Dermis microvascular lymphatic vessel endothelial cell (primary cell): ENCODE measurements around the gene ELP1. TPM values are rescaled to one million over a fixed set of nuclear protein-coding genes. Genes with fewer than 3 reads are reported as not detected.
"Not testable (repeated sequence)": the region's sequence is repeated elsewhere in the genome, so short reads cannot be mapped to it uniquely, and the experiment has no call there.

Experiments used
- DNase-seq, 2 donors: peaks; one replicate each; pipeline versions ENCODE4 v3.0.0 to v3.0.0-alpha.2; 2010; ENCODE audit warnings: low read depth in 2 of 2
- total RNA-seq: library from RNA; depleted of rRNA; stranded (reverse); fragments of >200 nt; gene quantifications from 2 replicates; pipeline ENCODE4 v1.2.1, GENCODE V29; 2014

Gene ELP1, protein sequence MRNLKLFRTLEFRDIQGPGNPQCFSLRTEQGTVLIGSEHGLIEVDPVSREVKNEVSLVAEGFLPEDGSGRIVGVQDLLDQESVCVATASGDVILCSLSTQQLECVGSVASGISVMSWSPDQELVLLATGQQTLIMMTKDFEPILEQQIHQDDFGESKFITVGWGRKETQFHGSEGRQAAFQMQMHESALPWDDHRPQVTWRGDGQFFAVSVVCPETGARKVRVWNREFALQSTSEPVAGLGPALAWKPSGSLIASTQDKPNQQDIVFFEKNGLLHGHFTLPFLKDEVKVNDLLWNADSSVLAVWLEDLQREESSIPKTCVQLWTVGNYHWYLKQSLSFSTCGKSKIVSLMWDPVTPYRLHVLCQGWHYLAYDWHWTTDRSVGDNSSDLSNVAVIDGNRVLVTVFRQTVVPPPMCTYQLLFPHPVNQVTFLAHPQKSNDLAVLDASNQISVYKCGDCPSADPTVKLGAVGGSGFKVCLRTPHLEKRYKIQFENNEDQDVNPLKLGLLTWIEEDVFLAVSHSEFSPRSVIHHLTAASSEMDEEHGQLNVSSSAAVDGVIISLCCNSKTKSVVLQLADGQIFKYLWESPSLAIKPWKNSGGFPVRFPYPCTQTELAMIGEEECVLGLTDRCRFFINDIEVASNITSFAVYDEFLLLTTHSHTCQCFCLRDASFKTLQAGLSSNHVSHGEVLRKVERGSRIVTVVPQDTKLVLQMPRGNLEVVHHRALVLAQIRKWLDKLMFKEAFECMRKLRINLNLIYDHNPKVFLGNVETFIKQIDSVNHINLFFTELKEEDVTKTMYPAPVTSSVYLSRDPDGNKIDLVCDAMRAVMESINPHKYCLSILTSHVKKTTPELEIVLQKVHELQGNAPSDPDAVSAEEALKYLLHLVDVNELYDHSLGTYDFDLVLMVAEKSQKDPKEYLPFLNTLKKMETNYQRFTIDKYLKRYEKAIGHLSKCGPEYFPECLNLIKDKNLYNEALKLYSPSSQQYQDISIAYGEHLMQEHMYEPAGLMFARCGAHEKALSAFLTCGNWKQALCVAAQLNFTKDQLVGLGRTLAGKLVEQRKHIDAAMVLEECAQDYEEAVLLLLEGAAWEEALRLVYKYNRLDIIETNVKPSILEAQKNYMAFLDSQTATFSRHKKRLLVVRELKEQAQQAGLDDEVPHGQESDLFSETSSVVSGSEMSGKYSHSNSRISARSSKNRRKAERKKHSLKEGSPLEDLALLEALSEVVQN (N-terminal part only)
- total RNA-seq = 25.5 and 28.3 TPM in 2 replicates

DNA sequence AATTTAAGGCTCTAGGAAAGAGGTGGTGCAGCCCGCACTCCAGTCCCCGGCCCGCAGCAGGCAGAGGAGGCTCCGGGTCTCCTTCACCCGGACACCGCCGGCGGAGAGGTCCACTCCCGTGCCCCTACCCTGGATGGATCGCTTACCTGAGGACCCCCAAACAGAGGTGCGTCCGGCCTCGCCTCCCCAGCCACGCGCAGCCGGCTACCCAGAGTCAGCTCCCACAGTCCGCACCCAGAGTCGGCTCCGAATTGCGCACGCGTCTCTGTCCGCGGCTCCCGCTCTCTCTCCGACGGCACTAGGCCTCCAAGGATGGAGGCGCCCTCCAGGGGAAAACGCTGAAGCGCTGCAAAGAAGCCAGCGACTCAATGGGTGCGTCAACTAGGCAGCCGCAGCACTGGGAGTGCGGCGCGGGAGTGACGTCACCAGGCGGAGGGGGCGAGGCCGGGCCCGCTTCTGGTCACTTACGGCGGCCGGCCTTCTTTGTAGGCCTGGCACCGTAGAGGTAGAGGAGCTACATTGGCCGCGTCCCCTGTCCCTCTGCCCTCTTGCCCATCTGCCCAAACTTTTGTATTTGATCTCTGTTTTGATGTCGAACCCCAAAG is at the start of gene ELP1:
ELP1 (minus strand) TSS at position 407 of the 605 bp plus-strand sequence. CDS start 2,978 bp downstream, outside the sequence.
- DNase-seq = peak; percentile 80 to 97

DNA sequence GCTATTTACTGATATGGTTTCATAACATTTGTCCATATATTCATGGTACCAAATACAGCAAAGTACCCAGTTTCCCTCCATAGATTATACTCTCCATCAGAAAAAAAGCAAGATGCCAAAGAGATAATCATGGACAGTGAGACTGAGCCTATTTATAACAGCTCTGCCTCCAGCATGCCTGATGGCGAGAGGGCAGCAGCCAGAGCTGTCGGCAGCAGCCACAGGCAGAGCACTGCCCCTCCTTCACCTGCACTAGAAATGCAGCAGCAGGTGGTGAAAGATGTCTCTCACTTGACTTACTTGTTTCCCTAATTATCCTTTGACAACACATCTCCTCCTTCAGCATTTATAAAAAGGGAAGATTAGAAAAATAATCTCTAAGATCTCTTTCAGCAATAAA is 47.0 kb upstream of the ELP1 start:
- no peak for DNase-seq

DNA sequence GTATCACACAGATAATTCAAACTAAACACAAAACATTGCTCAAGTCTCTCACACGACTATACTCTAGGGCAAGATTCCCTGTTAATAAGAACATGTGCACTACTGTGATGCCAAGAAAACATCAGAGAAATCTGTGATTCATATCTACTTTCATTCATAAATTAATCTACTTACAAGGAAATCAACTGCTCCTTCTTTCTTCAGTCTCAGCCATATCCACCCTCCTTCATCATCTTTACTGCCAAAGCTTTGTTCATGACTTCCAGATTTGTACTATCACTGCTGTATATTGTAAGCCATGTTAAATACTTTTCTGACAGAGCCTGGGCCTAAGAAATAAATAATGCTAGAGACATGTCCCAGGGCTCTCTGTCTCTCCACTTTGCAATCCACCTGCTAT is 44.3 kb upstream of the ELP1 start:
- DNase-seq = no peak

DNA sequence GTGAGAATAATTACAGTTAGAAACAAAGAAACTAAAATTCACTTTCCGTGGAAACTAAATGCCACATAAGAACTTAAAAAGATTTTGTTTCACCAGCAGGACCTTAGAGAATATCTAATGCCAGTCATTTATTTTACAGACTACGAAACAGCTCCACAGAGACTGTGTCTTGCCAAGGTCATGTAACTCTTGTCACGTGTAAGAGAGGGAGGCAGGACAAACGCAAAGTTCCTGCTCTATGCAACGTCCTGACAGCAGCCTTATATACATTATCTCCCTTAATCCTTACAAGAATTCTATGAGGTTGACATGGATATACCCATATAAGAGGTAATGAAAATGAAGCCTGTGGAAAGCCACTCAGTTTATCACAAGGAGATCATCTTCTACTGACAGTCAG is 40.0 kb upstream of the ELP1 start:
- DNase-seq = no peak

DNA sequence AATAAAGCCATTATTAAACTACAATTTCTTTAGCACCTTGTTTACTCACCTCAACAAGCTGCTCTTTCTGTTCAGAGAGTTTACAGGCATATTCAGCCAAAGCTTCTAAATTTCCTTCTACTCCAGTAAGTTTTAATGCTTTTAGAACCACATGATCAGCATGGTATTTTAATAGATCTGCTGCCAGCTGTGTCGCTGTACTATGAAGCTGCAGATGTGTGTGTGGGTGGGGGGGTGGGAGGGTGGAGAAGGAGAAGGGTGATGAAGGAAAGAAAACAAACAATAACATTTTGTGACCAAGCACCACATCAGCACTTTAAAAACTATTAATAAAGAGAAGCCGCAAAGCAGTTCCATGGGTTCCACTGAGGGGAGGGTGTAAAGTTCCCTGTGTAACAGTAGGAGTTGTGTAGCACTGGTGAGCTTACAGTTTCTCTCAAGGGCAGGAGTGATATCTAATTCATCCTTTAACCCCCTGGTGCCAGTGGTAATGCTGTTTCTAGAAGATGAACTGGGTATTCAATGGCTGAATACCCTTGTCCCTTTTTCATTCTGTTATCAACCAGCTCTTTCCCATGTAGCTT is 38.8 kb upstream of the ELP1 start:
- DNase-seq = no peak

DNA sequence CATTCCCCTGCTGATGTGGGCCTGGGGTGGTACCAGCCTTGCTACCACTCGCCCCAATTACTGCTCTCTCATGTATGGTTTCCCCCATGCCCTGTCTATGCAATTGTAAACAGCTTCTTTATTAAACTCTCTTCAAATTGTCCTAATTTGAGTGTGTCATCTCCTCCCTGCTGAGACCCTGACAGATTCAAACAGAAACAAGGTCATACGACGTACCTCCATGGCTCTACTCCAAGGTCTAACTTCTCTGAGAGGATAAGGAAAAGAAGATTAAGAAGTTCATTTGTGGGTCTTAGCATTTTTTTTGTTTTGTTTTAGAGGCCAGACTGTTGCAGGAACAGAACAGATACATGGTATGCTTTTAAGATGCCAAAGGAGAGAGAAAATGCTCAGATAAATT is 38.3 kb upstream of the ELP1 start:
- no peak for DNase-seq

DNA sequence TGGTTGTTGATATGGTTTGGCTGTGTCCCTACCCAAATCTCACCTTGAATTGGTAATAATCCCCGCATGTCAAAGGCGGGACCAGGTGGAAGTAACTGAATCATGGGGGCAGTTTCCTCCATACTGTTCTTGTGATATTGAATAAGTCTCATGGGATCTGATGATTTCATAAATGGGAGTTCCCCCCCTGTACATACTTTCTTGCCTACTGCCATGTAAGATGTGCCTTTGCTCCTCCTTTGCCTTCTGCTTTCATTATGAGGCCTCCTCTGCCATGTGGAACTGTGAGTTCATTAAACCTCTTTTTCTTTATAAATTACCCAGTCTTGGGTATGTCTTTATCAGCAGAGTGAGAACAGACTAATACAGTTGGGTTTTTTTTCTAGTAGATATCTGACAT is 37.5 kb upstream of the ELP1 start:
- not testable (repeated sequence) for DNase-seq

DNA sequence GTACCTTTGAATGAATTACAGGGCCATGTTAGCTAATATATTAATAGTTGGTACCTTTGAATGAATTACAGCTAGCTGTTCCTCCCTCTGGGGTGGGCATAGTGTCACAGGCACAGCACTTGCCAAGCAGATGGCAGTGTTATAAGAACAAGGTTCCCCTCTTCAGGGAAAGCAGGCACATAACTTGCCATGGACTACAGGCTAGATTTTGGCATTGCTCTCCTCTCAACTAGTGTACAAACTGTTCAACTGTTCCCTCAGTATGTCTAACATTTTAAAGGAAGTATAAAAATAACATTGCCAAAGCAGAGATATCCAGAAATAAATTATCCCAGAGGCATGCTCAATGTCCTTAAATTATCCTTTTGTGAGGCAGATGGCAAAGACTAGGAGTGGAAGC is 34.0 kb upstream of the ELP1 start:
- no peak for DNase-seq

DNA sequence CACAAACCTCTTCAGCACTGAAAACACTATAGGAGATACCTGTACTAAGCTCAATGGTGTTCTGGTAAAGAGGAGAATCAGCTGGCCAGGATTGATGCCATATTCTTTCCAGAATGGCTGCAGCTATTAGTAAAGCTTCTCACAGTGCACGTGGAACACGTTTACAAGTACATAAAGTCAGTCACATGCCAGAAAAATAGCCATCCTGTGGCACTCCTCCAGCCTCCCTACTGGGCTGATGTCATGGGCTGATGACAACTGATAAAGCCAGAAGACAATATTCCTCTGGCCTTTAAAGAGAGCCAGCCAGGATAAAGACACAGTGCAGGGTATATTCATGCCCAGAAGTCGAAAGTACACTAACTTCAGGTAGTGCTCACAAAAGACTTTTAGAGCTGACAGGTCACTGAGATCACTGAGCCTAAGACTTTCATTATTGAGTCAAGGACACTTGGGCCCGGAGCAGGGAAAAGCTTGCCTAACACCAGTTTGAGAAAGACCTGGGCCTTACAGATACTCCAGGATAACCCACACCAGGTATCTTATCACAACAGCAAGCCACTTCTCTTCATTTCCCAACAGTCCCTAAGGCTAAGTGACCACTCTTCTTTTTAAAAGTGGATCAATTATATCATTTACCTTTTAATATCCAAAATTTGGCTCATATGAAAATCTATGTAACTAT is 29.7 kb upstream of the ELP1 start:
- DNase-seq = peak in 1 of 2 donors; percentile 37

DNA sequence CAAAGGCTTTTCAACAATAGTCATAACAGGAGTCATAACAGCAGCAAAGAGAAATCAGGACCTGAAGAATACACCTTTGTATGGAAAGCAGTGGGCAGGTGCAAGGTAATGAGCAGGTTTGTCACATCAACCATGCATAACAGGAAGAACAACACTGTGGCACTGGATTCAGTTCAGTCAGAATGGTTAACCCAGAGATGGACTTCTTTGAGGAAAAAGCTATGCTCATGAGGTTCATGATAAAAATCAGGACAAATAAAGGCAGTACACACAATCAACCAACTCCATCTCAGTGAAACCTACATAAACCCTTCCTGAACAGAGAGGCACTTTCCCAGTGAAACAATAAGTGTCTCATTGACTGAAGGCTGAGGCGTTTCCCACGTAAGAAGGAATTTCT is 27.2 kb upstream of the ELP1 start:
- DNase-seq = no peak

DNA sequence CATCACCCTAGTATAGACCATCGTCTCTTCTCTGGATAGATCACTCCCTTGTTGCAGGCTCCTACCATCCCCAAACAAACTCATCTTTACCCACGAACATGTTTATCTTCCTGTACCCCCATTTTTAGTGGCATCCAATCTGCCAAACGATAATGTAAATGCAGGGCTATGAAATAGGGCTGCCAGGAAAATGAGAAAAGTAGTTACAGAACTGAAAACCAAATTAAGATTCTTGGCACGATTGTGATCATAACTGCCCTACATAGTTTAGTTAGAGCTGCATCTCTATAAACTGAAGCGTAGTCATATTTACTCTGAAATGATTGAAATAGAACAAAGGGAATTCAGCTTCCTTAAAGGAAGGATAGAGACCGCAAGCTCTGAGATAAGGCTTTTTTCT is 26.4 kb upstream of the ELP1 start:
- DNase-seq = no peak

DNA sequence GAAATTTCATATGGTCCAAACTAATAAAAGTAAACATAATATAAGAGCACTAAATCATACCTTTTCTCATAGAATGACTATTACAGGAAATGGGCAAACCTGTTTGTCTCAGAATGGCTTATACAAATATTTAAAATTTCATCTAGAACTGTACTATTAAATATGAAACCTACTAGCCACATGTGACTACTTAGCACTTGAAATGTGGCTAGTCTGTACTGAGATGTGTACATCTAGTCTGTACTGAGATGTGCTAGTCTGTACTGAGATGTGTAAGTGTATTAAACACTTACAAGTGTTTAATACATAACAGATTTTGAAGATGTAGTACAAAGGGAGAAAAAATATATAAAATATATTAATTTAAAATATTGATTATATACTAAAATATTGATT is 22.7 kb upstream of the ELP1 start:
- peak in 1 of 2 donors; percentile 7 for DNase-seq

DNA sequence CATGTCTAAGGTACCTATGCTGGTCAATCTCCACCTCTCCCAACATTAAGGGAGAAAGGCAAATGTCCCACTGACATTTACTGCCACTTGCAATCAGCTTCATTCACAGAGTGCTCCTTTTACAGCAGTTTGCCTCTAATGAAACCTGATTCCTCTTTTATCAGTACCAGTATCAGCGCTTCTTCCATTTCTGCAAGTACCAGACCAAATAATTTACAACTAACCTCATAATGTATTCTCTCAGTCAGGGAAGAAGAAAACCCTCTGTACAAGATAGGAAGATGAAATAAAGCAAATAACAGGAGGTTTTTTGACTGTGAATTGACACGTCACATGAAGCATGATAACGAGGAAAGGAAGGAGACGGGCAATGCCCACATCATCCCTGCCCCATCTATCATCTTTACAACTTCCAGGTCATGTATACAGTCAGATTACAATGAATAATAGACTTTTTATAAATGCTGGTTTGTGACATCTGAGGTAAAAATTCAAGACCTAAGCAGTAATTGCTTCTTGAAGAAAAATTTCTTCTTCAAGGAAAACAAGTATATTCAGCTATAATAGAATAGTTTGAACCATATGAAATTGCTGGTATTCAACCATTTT is 22.2 kb upstream of the ELP1 start:
- peak in 1 of 2 donors; percentile 12 for DNase-seq

DNA sequence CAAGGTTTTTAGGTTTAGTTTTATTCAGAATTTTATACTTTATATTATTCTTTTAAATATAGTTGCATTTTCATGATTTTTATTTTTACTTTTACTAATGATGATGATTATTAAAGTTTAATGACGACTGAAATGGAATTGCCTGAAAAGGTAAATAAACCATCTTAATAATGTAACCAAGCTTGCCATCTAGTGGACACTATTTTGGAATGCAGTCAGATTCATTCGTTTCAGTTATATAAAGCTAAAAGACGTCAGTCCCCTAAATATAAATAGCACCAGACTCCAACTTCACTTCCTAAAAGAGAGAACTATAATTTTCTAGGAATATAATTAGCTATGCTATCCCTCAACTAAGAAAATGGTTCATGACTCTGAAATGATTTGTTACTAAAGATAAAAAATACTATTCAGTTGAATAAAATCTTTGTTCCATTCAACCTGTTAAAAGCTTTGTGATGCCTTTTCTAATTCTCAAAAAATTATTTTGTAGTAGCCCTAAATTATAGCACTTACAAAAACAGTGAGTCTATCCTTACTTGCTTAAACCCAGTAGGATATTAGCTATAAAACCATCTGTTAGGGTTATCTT is 20.2 kb upstream of the ELP1 start:
- peak; percentile 74 to 77 for DNase-seq

DNA sequence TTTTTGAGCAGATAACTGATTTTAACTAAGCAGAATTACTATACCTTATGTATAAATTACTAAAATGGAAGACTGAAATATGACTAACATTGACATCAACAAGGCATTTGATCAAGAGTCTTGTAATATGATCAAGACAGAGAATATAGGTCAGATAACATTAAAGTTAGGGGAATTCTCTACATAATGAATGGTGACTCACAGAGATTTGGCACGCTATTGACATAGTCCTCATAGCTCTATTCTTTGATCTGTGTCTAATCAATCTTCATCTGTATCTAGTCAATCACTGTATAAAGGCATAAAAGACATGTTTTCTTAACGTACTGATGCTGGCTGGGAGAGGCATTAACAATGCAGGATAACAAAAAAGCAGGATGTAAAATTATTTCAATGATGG is 17.7 kb upstream of the ELP1 start:
- DNase-seq = peak in 1 of 2 donors; percentile 75

DNA sequence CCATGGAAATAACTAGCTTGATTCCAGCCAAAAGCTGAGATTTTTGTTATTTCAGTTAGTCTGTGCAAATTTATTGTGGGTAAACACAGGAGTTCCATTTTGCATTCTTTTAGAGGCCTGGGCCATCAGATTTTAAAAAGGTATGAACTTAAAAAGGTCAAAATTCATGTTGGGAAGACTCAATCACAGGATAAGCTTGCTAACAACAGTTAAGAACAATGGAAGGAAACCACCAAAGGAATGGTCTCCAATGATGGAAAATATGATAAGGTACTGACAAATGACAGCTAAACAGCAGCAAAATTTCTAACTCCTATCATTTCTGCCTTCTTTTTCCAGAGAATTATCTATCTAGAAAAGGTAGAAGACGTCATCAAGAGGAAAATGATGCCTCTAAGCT is 16.2 kb upstream of the ELP1 start:
- peak; percentile 86 to 94 for DNase-seq

DNA sequence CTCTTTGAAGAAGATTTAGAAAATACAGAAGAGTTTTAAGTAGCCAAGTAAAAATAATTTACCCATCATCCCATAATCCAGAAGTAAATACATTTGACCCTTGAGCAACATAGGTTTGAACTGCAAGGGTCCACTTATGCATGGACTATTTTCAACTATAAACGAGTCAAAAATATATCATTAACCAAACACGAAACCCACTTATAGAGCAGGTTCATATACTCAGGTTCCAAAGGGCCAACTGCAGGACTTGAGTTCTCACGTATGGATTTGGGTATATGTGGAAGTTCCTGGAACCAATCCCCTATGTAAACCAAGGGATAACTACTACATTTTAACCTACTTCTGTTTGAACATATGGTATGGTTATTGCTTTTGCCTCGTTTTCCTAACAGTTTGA is 6.1 kb upstream of the ELP1 start:
- DNase-seq = no peak

DNA sequence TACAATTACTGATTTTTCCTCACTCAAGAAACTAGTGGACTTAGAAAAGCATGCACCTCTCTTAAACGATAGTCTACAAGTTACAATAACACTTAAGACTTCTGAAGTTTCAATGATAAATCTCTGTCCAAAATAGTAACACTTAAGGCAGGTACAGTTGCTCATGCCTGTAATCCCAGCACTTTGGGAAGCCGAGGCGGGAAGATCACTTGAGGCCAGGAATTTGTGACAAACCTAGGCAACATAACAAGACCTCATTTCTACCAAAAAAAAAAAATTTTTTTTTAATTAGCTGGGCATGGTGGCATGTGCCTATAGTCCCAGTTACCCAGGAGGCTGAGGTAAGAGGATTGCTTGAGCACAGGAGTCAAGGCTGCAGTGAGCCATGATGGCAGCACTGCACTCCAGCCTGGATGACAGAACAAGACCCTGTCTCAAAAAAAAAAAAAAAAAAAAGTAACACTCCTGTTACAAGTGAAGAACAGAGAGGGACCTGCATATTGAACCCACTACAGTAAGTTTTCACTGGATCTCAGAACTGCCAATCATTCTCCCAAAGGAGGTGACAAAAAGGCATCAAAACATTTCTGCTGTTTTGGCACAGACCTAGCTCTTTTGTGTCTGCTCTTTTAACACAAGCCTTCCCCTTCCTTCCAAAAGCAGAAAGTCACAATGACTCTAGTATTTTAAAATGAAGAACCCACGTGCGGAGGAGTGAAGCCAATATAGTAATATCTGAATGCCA is 3.8 kb upstream of the ELP1 start:
- peak in 1 of 2 donors; percentile 23 for DNase-seq
